Suppressor macrophage treated with lipopolysaccharide for 1 hour (primary cell): ENCODE data around the gene UPF3A.
"Not testable (repeated sequence)": the region's sequence is repeated elsewhere in the genome, so short reads cannot be mapped to it uniquely, and the experiment has no call there.

Experiments
- DNase-seq, 3 donors: peaks; one replicate each; pipeline ENCODE4 v3.0.0-alpha.2; 2020 to 2022

UPF3A gene

GRCh38 chr13:114264313-114264712 is 17.1 kb upstream of the UPF3A start:
- not testable (repeated sequence) for DNase-seq

DNA sequence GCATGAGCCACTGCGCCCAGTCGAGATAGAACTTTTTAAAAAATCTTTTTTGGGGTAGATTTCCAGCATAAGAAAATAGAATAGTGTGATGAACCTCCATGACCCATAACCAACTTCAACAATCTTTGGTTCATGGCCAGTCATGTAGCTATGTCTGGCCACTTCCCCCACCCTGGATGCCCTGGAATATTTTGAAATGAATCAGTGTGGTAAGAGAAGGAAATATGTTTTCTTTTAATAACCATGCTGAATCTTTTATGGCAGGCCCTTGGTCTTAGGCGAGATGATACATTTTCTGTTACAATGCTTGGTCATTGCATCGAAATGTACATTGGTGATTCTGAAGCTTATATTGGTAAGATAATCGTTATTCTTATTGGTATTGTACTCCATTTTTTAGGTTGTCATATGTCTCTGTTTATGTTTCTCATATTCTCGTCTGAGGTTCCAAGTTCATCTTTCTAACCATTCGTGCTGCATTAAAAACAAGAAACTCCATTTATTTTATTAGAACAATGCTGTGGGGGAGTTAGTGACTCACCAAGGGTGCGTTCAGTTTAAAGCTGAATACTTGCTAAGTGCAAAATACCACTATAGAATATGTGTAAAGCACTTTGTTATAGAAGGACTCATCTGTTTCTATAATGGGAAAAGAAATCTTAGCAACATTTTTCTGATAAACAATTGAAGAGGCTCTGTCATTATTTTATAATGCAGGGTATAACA is 16.4 kb upstream of the UPF3A start:
- no peak for DNase-seq

DNA sequence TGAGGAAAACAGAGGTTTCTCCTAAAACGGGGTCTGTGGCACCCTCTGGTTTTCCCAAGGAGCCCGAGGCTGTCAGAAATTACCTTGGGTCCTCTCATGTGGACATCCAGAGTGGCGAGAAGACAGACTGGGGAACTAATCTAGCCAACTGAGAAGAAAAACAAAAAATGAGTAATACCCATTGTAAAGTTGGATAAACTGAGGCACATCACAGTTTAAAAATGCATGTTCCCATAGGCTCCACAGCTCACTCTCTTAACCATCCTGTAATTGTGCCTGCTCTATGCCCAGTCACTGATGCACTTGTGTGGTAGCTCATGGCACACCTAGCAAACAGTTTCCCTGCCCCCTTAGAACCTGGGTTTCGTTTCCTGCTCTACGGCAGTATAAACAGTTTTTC is 15.2 kb upstream of the UPF3A start:
- no peak for DNase-seq

- DNase-seq: no peak
Measured at GRCh38 chr13:114268344-114269280, 12.8 kb upstream of the UPF3A start.

DNA sequence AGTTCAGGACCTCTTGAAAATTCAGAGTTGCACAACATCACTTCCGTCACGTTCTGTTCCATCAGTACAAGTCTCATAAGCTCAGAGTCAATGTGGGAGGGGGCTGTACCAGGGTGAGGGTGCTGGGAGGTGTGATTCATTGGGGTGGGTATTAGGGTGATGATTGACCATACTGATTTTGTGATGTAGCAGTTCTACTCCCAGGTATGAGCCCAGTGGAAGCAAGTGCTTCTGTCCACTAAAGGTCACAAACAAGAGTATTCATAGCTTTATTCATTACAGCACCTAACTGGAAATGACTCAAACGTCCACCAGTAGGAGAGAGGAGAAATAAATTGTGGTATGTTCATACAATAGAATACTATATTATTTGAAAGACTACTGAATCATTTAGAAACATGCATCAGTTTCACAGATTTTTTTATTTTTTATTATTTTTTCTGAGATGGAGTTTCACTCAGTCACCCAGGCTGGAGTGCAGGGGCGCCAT is 12.1 kb upstream of the UPF3A start:
- DNase-seq: no peak

- DNase-seq: peak in 2 of 3 donors; percentile 7 to 13
Measured at GRCh38 chr13:114272977-114273376, 8.4 kb upstream of the UPF3A start.

DNA sequence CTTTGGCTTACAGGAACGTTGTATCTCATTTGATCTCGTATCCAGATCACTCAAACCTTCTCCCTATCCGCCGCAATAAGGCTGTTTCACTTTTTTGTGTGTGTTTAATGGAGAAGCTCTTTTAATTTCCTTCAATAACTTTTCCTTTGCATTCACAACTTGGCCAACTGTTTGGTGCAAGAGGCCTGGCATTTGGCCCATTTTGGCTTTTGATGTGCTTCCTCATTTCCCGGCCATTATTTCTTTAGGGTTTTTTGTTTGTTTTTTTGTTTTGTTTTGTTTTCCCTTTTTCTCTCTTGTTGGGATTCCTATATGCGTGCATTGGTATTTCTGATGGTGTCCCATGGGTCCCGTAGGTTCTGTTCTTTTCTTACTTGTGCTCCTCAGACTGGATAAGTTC is 6.1 kb upstream of the UPF3A start:
- peak; percentile 16 to 47 (median 41) for DNase-seq

DNA sequence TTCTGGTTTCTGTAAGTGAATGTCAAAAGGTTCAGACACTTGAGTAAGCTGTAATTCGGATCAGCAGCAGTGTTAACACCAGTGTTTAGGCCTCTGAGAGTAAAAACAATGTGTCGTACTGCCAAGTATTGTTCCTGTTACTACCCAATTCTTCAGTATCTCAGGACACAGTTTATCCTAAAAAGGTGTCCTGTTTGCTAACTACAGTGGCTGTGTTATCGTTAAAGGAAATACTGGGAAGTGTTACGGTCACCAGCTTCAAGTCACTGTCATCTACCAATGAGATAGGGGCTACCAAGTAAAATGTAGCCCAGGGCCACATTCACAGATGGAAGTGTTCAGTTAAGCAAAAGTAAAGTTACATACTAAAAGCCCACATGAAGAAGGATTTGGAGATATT is 2.3 kb upstream of the UPF3A start:
- DNase-seq: no peak

DNA sequence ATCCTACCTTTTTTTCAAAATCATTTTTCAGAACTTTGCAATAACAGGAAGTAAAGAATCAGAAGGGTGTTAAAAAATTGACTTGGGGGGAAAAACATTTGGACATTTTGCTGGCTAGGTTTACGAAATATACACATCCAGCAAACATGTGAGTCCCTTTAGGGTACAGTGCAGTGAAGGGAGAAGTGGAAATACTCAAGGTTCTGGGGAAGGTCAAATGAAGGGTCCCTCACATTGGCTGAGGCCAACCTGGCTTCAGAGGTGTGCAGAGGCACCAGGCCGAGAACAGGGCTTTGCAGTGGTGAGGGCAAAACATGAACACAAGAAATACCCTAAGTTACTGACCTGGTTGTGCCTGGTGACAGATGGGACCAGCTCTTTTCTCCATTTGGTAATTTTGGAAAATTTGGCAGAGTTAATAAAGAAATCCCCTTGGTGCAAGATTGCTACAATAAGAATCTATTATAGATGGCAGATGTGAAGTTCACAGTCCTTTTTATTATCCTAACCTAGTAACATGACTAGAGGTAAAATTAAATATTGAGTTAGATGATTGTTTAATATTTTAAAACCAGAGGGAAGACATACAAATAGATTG is 1.5 kb upstream of the UPF3A start:
- DNase-seq: peak; percentile 27 to 72 (median 63)

DNA sequence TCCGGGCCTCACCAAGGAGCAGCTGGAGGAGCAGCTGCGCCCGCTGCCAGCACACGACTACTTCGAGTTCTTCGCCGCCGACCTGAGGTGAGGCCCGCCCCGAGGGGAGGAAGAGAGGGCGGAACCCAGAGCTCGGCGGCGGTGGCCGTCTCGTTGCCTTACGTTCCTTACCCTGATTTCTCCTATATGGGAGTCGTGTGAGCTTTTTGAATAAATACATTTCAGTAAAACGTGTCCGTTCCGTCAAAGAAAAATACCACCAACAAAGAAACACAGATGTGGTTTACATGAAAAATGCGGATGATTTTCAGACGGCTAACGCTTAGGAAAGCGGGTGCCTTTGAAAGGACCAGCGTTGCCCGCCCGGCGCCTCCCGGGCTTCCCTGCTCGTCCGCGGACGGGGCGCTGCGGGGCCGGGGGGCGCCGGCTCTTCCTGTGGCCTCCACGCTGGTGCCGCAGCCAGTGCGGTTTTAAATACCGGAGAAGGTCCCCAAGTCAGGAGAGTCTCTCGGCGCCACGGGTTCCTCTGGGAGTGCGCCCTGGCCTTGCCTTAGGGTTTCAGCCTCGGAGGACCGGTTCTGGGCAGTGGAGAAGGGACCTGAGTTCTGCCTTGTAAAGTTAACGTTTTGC is 755 bp downstream of the UPF3A start:
- DNase-seq: peak; percentile 72 to 88 (median 79)

- peak in 2 of 3 donors; percentile 3 to 7 for DNase-seq
Measured at GRCh38 chr13:114283576-114283975, 2.2 kb downstream of the UPF3A start.

DNA sequence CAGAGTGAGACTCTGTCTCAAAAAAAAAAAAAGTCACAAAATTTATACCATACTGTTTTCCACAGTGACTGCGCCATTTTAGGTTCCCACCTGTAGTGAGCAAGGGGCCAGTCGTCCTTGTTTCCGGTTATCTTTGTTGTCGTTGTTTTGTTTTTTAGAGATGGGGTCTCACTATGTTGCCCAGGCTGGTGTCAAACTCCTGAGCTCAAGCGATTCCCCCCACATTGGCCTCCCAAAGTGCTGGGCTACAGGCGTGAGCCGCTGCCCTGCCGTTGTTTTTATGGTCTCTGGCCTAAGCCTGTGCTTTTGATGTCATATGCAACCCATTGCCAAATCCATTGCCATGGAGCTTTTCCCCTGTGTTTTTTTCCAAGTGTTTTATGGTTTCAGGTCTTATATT is 3.3 kb downstream of the UPF3A start:
- no peak for DNase-seq

DNA sequence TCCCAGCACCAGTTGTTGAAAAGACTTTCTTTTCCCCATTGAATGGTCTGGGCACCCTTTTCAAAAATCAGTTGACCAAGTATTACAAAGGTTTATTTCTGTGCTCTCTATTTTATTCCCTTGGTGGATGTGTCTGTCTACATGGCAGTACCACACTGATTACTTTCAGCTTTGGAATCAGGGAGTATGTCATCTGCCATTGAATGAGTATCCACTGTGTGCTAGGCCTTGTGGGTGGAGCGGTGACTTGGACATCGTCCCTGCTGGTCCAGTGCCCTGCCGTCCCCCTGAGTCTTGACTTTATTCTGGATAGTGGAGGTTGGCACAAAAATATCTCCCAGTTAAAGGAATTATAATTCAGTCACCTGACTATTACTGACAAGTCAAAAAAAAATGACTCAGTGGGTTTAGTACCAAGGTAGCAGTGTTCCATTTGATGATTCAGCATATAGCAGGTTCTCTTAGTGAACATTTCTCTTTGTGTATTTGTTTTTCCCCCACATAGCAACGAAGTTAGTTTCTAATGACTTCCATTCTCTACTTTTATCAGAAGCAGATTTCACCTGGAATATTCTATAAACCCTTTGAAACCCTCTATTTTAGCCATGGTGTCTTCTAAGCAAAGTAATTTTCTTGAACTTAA is 3.9 kb downstream of the UPF3A start:
- no peak for DNase-seq

DNA sequence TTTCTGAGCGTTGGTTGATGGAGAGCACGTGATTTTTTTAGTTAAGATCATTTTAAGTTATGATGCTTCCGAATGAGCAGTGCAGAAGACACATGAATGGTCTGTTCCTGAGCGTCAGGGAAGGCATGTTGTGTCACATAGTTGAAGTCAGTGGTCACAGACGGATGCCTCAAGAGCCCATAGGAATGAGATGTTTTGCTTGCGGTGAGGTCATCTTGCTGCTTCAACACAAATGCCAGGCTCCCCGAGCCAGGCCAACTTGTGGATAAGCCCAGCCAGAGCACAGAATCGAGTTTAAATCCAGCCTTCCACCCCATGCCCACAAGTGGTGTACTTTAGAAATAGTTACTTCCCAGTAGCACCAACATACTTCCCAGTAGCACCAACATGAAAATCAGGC is 5.4 kb downstream of the UPF3A start:
- no peak for DNase-seq

- DNase-seq: no peak
Measured at GRCh38 chr13:114288157-114288591, 6.8 kb downstream of the UPF3A start.

GRCh38 chr13:114296448-114296847 is 15.0 kb downstream of the UPF3A start:
- no peak for DNase-seq

GRCh38 chr13:114296902-114297301 is 15.5 kb downstream of the UPF3A start:
- DNase-seq: no peak

DNA sequence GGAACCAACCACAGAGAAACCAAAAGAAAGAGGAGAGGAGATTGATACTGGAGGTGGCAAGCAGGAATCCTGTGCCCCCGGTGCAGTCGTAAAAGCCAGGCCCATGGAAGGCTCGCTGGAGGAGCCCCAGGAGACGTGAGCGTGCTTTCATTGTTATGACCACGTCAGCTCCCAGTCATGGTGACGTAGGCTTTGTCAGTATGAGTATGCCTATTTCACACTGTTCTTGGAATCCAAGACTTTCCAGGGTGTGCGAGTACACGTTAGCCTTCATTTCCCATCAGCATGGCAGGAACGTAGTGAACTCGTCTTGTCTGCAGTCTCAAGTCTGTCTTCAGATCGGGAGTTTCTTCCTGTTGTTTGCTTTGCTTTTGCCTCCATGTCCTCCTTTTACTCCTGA is 17.5 kb downstream of the UPF3A start:
- no peak for DNase-seq

DNA sequence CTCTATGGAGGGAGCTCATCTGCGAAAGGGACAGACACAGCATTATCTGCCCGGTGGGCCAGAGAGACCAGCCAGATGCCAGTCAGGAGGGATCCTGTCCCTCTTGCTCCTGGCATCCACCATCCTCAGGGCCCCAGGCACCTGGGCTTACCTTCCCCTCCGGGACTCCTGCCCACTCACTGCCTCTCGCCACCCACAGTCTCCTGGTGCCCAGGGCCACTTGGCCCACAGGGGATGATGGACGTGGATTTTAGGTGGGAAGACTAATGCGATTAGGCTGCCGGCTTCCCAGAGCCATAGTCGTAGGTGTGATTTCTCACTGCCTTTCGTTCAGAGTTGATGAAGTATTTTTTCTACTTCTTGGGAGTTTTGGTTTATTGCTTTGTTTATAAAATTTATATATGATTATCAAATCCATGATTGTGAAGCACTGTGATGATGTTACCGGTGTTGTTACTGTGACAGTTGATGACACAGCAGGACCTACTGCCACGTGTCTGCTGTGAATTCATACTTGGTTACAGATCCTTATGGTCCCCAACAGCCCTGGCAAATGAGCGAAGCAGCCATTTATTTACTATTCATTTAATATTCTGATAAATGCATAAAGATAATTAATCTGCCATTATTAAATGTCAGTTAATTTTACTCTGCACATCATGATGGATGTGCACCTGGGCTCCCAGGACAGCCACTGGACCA is 18.4 kb downstream of the UPF3A start:
- no peak for DNase-seq

DNA sequence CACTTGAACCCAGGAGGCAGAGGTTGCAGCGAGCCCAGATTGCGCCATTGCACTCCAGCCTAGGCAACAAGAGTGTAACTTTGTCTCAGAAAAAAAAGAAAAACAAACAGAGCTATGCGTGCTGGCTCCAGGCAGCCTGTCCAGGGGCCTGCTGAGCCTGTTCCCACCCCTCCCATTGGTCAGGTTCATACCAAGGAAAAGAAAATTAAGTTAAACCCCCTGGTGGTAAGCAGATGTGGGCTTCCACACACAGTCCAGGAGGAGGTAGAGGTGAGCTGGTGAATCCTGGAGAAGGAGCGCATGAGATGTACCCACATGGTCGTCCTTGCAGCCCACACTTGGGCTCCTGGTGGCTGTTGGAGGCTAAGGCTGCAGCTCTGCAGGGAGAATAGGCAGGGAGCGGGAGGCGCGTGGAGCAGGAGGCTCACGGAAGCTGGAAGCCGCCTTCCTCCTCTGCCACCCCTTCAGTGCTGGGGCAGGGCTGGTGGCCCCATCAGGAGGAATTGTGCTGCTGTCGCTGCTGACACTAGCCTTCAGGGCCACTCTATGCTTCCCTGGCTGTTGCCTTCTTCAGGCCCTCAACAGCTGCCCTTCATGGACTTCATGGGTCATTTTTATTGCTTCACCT is 22.4 kb downstream of the UPF3A start:
- DNase-seq: no peak

- DNase-seq: no peak
Measured at GRCh38 chr13:114304346-114305034, 23.1 kb downstream of the UPF3A start.
